Panc1 (cell line): Measurements from ENCODE around the gene AKAP10. TPM values are rescaled to one million over a fixed set of nuclear protein-coding genes. Genes with fewer than 3 reads are reported as not detected.

Experiments used
- ATAC-seq: fragments of 200-7000 bp; cut with Tn5 transposase; 2 replicates; pipeline ENCODE4 v1.9.1; 2020; ENCODE audit warnings: mild to moderate bottlenecking, moderate library complexity
- BruUV-seq: library from RNA; stranded (reverse); fragments of 400-500 nt; replicated peaks from 2 replicates; lab custom pipeline; 2021; lab: Mats Ljungman, UMichigan
- CTCF ChIA-PET: fragments of 300-600 bp; sonication (Branson Sonifier 250); formaldehyde crosslinking; loops from one replicate; lab custom pipeline; 2022; ENCODE audit warnings: antibody characterized with exemption; lab: Charles Lee
- POLR2A ChIA-PET: fragments of 300-600 bp; sonication (Branson Sonifier 250); formaldehyde crosslinking; loops from one replicate; lab custom pipeline; 2022; ENCODE audit warnings: antibody characterized with exemption; lab: Charles Lee
- DNase-seq: peaks from one replicate; pipeline ENCODE4 v3.0.0-alpha.2; 2010; ENCODE audit warnings: low read depth, low spot score
- H3K27ac ChIP-seq: 2 replicates; pipeline ENCODE4 v1.5.1; 2011; ENCODE audit warnings: mild to moderate bottlenecking, low read length, inconsistent platforms
- H3K27me3 ChIP-seq: fragments of 200-500 bp; sonication (Bioruptor generic); 2 replicates; pipeline ENCODE4 v1.6.0; 2014; ENCODE audit warnings: low read length, inconsistent platforms; ENCODE audit not compliant: control insufficient read depth, insufficient read depth
- H3K36me3 ChIP-seq: fragments of 200-500 bp; sonication (Bioruptor generic); 2 replicates; pipeline ENCODE4 v1.5.1; 2014; ENCODE audit warnings: inconsistent platforms, mild to moderate bottlenecking, low read length, moderate library complexity; ENCODE audit not compliant: control insufficient read depth, insufficient read depth
- H3K4me1 ChIP-seq: 2 replicates; pipeline ENCODE4 v1.5.1; 2011; ENCODE audit warnings: inconsistent platforms, mild to moderate bottlenecking, low read length, moderate library complexity; ENCODE audit not compliant: control insufficient read depth, insufficient read depth
- H3K4me3 ChIP-seq, 2 experiments: 2 replicates each; pipeline ENCODE4 v1.5.1; 2011 to 2012; ENCODE audit warnings: low read depth in 2 of 2, low read length in 2 of 2, mild to moderate bottlenecking in 2 of 2, inconsistent platforms in 1 of 2, moderate library complexity in 1 of 2
- H3K9me3 ChIP-seq: fragments of 200-500 bp; sonication (Bioruptor generic); 2 replicates; pipeline ENCODE4 v1.5.1; 2014; ENCODE audit warnings: low read depth, mild to moderate bottlenecking, inconsistent platforms, low read length, moderate library complexity; ENCODE audit not compliant: control insufficient read depth, insufficient read depth
- POLR2AphosphoS5 ChIP-seq: IDR thresholded peaks from 2 replicates; pipeline ENCODE4 v1.6.1; 2012; ENCODE audit warnings: mild to moderate bottlenecking, low read depth, low read length, moderate library complexity
- REST ChIP-seq, 2 experiments: IDR thresholded peaks; 2 replicates each; pipeline ENCODE4 v1.6.1; 2011 to 2012; ENCODE audit warnings: low read depth in 2 of 2, control low read depth in 1 of 2, low read length in 1 of 2, mild to moderate bottlenecking in 1 of 2, moderate library complexity in 1 of 2; ENCODE audit not compliant: insufficient read depth in 1 of 2
- SIN3A ChIP-seq: IDR thresholded peaks from 2 replicates; pipeline ENCODE4 v1.6.1; 2012; ENCODE audit warnings: low read depth, mild to moderate bottlenecking, low read length, moderate library complexity, borderline replicate concordance; ENCODE audit not compliant: insufficient read depth
- TCF7L2 ChIP-seq: IDR thresholded peaks from 2 replicates; pipeline ENCODE4 v1.6.1; 2011; ENCODE audit warnings: mild to moderate bottlenecking, low read depth, low read length, inconsistent platforms
- in situ Hi-C: cut with HindIII; loops from 2 replicates; pipeline ENCODE4 v1.10.0; 2016; ENCODE audit warnings: low sequenced_read_pairs, low pct_unique_long_range_greater_than_20kb
- intact Hi-C: fragments of 100-400 bp; cut with micrococcal nuclease; formaldehyde crosslinking; loops from one replicate; pipeline ENCODE4 v1.10.0; 2022; ENCODE audit not compliant: unreplicated experiment
- total RNA-seq: library from RNA; stranded (reverse); gene quantifications from one replicate; pipeline ENCODE4 v1.2.1, GENCODE V29; 2021; ENCODE audit not compliant: unreplicated experiment
- TF ChIP-seq, protein P1 (sequence below): fragments of 450-650 bp; IDR thresholded peaks from 2 replicates; pipeline ENCODE4 v1.5.1; 2017; ENCODE audit warnings: mild to moderate bottlenecking

AKAP10 gene
- total RNA-seq, 1 experiment from 2014 or later = 24.6 TPM

DNA sequence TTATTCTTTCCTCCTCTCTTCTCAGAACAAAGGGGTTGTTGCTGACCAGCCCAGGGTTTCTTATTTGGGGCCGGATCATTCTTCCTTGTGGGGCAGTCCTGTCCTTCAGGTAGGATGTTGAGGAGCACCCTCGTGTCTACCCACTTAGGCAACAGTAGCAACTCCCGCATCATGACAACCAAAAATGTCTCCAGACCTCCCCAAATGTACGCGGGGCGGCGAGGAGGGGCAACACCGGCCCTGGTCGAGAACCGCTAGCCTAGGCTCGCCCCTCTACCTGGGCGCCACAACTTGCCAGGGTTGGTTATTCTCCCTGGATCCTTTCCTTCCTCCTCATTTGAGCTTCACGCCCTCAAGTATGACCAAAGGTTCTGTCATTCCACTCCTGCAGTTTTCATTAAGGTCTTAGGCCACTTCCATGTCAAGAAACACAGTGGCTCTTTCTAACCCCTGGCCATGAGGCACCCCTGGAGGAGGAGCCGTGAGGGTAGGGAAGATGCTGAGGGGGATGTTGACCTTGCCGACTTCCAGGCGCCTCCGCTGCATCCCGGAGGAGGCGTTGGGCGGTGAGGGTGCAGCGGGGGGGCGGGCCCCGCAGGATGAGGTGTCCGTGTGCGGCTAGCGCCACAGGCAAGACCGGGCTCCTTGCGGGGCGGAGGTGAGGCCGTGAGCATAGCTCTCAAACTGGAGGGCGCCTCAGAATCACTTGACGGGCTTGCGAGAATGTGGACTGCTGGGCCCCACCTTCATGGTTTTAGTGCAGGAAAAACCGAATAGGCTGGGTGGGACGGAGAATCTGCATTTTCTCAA lies 30.8 kb upstream of the AKAP10 start:
- ATAC-seq = peak; percentile 73
- ChIA-PET CTCF (no interaction called here), POLR2A (no interaction called here)
- in situ Hi-C loops = no loop called here
- H3K27me3 ChIP-seq = no peaks in the 10 kb centered on the region
- H3K36me3 ChIP-seq = no peaks in the 10 kb centered on the region
- H3K4me1 ChIP-seq = no peaks in the 10 kb centered on the region; the same call in 1 of the 2 replicates
- intact Hi-C loops = no loop called here
- no TSS peak for BruUV-seq
- DNase-seq = no peak
- 0 out of 2 replicates have a peak, but pooled peaks cover 7% of the 10 kb centered on the region for H3K9me3 ChIP-seq
- TF ChIP-seq, protein P1, sequence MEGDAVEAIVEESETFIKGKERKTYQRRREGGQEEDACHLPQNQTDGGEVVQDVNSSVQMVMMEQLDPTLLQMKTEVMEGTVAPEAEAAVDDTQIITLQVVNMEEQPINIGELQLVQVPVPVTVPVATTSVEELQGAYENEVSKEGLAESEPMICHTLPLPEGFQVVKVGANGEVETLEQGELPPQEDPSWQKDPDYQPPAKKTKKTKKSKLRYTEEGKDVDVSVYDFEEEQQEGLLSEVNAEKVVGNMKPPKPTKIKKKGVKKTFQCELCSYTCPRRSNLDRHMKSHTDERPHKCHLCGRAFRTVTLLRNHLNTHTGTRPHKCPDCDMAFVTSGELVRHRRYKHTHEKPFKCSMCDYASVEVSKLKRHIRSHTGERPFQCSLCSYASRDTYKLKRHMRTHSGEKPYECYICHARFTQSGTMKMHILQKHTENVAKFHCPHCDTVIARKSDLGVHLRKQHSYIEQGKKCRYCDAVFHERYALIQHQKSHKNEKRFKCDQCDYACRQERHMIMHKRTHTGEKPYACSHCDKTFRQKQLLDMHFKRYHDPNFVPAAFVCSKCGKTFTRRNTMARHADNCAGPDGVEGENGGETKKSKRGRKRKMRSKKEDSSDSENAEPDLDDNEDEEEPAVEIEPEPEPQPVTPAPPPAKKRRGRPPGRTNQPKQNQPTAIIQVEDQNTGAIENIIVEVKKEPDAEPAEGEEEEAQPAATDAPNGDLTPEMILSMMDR = no peak
- TF ChIP-seq TCF7L2 = no peak
- TF ChIP-seq REST (IDR thresholded peaks at IDR 0.05; ENCODE audit: insufficient read depth in 1 of 2, low read depth in 2 of 2, low read length in 1 of 2) = no peak
- no peak for TF ChIP-seq SIN3A
- TF ChIP-seq POLR2AphosphoS5 = no peak
- H3K27ac ChIP-seq = peak overlapping the region; percentile 74
- peak overlapping the region; percentile 70 to 87 for H3K4me3 ChIP-seq

DNA sequence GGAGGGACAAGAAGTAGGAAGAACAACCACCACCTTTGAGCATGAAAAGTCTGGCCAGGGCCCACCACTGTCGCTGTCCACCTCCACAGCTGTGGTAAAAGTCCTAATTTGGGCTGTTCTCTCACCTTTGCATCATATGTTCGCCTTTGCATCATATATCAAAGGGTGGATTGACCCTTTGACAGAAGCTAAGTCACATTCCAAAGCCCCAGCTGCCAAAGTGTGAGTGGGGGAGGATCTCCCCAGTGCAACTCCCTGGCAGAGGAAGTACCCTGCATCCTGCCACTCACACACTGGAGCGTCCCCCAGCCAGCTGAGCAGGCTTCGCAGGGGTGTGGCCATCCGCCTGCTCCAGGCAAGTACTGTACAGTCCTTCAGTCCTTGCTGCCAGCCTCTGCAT lies 18.9 kb upstream of the AKAP10 start:
- no TSS peak for BruUV-seq
- H3K27me3 ChIP-seq = no peaks in the 10 kb centered on the region
- intact Hi-C loops = loop anchor here (10.0 kb wide), 1 partner anchor 328 kb away; no protein-coding TSS in a partner anchor
- POLR2A ChIA-PET = no interaction called here
- CTCF ChIA-PET = no interaction called here
- 0 out of 4 replicates have a peak, but pooled peaks have one; percentile 21 to 24 for TF ChIP-seq REST (IDR thresholded peaks at IDR 0.05; ENCODE audit: insufficient read depth in 1 of 2, low read depth in 2 of 2, low read length in 1 of 2)
- no peak for TF ChIP-seq SIN3A
- TF ChIP-seq POLR2AphosphoS5 = no peak
- H3K27ac ChIP-seq = no peak overlapping the region
- in situ Hi-C loops = no loop called here
- no peaks in the 10 kb centered on the region for H3K9me3 ChIP-seq
- no peaks in the 10 kb centered on the region; the same call in 1 of the 2 replicates for H3K4me1 ChIP-seq
- DNase-seq (no peak), ATAC-seq (no peak)
- H3K36me3 ChIP-seq = no peaks in the 10 kb centered on the region
- H3K4me3 ChIP-seq = no peak overlapping the region
